MM.1S (cell line): ENCODE results near the gene BTBD19.
"Not testable (repeated sequence)": the region's sequence is repeated elsewhere in the genome, so short reads cannot be mapped to it uniquely, and the experiment has no call there.

Experiments used
- DNase-seq: peaks from one replicate; pipeline ENCODE4 v3.0.0-alpha.2; 2015
- H2AFZ ChIP-seq: fragments of 300-600 bp; sonication (generic); 2 replicates; pipeline ENCODE4 v1.6.0; 2016; ENCODE audit warnings: antibody characterized with exemption, low read length
- H3F3A ChIP-seq: fragments of 300-600 bp; sonication (generic); 2 replicates; pipeline ENCODE4 v1.6.1; 2016; ENCODE audit warnings: mild to moderate bottlenecking, antibody characterized with exemption, low read length, moderate library complexity, mixed read lengths; ENCODE audit not compliant: insufficient read depth
- H3K27ac ChIP-seq: fragments of 300-600 bp; sonication (generic); 2 replicates; pipeline ENCODE4 v1.5.1; 2016; ENCODE audit warnings: mild to moderate bottlenecking, low read length
- H3K27me3 ChIP-seq: fragments of 300-600 bp; sonication (generic); replicated peaks from 2 replicates; pipeline ENCODE4 v1.6.0; 2016; ENCODE audit warnings: low read length; ENCODE audit not compliant: insufficient read depth
- H3K36me3 ChIP-seq: fragments of 300-600 bp; sonication (generic); replicated peaks from 2 replicates; pipeline ENCODE4 v1.6.1; 2016; ENCODE audit warnings: mild to moderate bottlenecking, low read length, mixed read lengths; ENCODE audit not compliant: insufficient read depth
- H3K4me1 ChIP-seq: fragments of 300-600 bp; sonication (generic); 2 replicates; pipeline ENCODE4 v1.6.1; 2016; ENCODE audit warnings: low read length, mixed read lengths
- H3K4me2 ChIP-seq: fragments of 300-600 bp; sonication (generic); 2 replicates; pipeline ENCODE4 v1.6.0; 2016; ENCODE audit warnings: low read depth, low read length
- H3K4me3 ChIP-seq: fragments of 300-600 bp; sonication (generic); 2 replicates; pipeline ENCODE4 v1.5.1; 2016; ENCODE audit warnings: low read length, mixed read lengths
- H3K79me2 ChIP-seq: fragments of 300-600 bp; sonication (generic); 2 replicates; pipeline ENCODE4 v1.6.1; 2016; ENCODE audit warnings: mixed run types, low read length, mixed read lengths
- H3K9ac ChIP-seq: fragments of 300-600 bp; sonication (generic); 2 replicates; pipeline ENCODE4 v1.6.1; 2016; ENCODE audit warnings: low read length, mixed read lengths
- H3K9me2 ChIP-seq: fragments of 300-600 bp; sonication (generic); replicated peaks from 2 replicates; pipeline ENCODE4 v1.6.1; 2016; ENCODE audit warnings: mild to moderate bottlenecking, low read length, mixed read lengths; ENCODE audit not compliant: insufficient read depth
- H3K9me3 ChIP-seq: fragments of 300-600 bp; sonication (generic); replicated peaks from 2 replicates; pipeline ENCODE4 v1.6.1; 2016; ENCODE audit warnings: mild to moderate bottlenecking, low read length, mixed read lengths; ENCODE audit not compliant: insufficient read depth
- H4K20me1 ChIP-seq: fragments of 300-600 bp; sonication (generic); 2 replicates; pipeline ENCODE4 v1.6.1; 2016; ENCODE audit warnings: mild to moderate bottlenecking, low read length, moderate library complexity, mixed read lengths; ENCODE audit not compliant: insufficient read depth
- CTCF ChIP-seq: fragments of 300-600 bp; sonication (generic); IDR thresholded peaks from 2 replicates; pipeline ENCODE4 v1.5.1; 2016; ENCODE audit warnings: antibody characterized with exemption, low read length, mixed read lengths
- EZH2 ChIP-seq: fragments of 300-600 bp; sonication (generic); optimal IDR thresholded peaks from 2 replicates; pipeline ENCODE3; 2017; ENCODE audit warnings: low read depth, mild to moderate bottlenecking, antibody characterized with exemption, low read length, mixed read lengths
- EZH2phosphoT487 ChIP-seq: fragments of 300-600 bp; sonication (generic); IDR thresholded peaks from 2 replicates; pipeline ENCODE4 v1.6.1; 2018; ENCODE audit warnings: antibody characterized with exemption, low read length

Gene BTBD19

GRCh38 chr1:44808063-44808937 lies at the start of gene BTBD19:
TSS of gene BTBD19 (plus strand) at chr1:44808523. CDS start at chr1:44808821, 298 bp downstream.
- H3K27me3 ChIP-seq: no peaks in the 10 kb centered on the region
- TF ChIP-seq EZH2phosphoT487 (no peak), EZH2 (no peak), CTCF (no peak)
- H3K9me3 ChIP-seq: no peaks in the 10 kb centered on the region
- H3K36me3 ChIP-seq: no peaks in the 10 kb centered on the region
- H2AFZ ChIP-seq: peak within 1 kb of the TSS; percentile 52
- peak within 1 kb of the TSS; percentile 54; the same call in 1 of the 2 replicates for H3K27ac ChIP-seq
- peaks cover 19% of the 10 kb centered on the region for H3K4me1 ChIP-seq
- no peaks in the 10 kb centered on the region for H3K9me2 ChIP-seq
- no peaks in the 10 kb centered on the region for H3K79me2 ChIP-seq
- no peak within 1 kb of the TSS for H3K9ac ChIP-seq
- DNase-seq: no peak
- H3K4me3 ChIP-seq: no peak within 1 kb of the TSS
- H4K20me1 ChIP-seq: no peaks in the 10 kb centered on the region
- peak within 1 kb of the TSS; percentile 7; the same call in 1 of the 2 replicates for H3K4me2 ChIP-seq
- H3F3A ChIP-seq: peaks cover 11% of the 10 kb centered on the region; the same call in 1 of the 2 replicates

- Histone ChIP-seq H3K79me2 (no peaks in the 10 kb centered on the region; the same call in 1 of the 2 replicates), H3K9ac (no peak overlapping the region), H3K4me1 (peaks cover 5% of the 10 kb centered on the region), H3K4me3 (no peak overlapping the region), H3K9me3 (no peaks in the 10 kb centered on the region), H3K36me3 (peaks cover 16% of the 10 kb centered on the region; the same call in 1 of the 2 replicates), H3F3A (no peaks in the 10 kb centered on the region), H2AFZ (no peak overlapping the region), H3K9me2 (no peaks in the 10 kb centered on the region), H3K27me3 (no peaks in the 10 kb centered on the region), H4K20me1 (no peaks in the 10 kb centered on the region), H3K4me2 (no peak overlapping the region), H3K27ac (no peak overlapping the region)
- no peak for DNase-seq
- TF ChIP-seq CTCF (no peak), EZH2 (no peak), EZH2phosphoT487 (no peak)
Measured at GRCh38 chr1:44759077-44759476, 49.2 kb upstream of the BTBD19 start.

- H3K4me2 ChIP-seq: no peak overlapping the region
- no peaks in the 10 kb centered on the region for H3K9me3 ChIP-seq
- TF ChIP-seq EZH2 (no peak), CTCF (no peak), EZH2phosphoT487 (no peak)
- no peak overlapping the region for H3K9ac ChIP-seq
- no peaks in the 10 kb centered on the region for H3K9me2 ChIP-seq
- no peaks in the 10 kb centered on the region for H4K20me1 ChIP-seq
- no peaks in the 10 kb centered on the region for H3F3A ChIP-seq
- no peak overlapping the region for H3K4me3 ChIP-seq
- no peak overlapping the region for H3K27ac ChIP-seq
- H3K4me1 ChIP-seq: peaks cover 5% of the 10 kb centered on the region
- no peaks in the 10 kb centered on the region; the same call in 1 of the 2 replicates for H3K79me2 ChIP-seq
- H3K27me3 ChIP-seq: no peaks in the 10 kb centered on the region
- no peak overlapping the region for H2AFZ ChIP-seq
- peaks cover 13% of the 10 kb centered on the region; the same call in 1 of the 2 replicates for H3K36me3 ChIP-seq
- no peak for DNase-seq
Measured at GRCh38 chr1:44760876-44761275, 47.4 kb upstream of the BTBD19 start.

GRCh38 chr1:44766421-44766820 lies 41.9 kb upstream of the BTBD19 start:
- not testable (repeated sequence) for H3K9me2 ChIP-seq, H3K4me1 ChIP-seq, H3K4me3 ChIP-seq, H3F3A ChIP-seq, H4K20me1 ChIP-seq, H3K9me3 ChIP-seq, H3K9ac ChIP-seq, H3K27me3 ChIP-seq, DNase-seq, H3K79me2 ChIP-seq, H3K27ac ChIP-seq, H3K4me2 ChIP-seq, H2AFZ ChIP-seq
- peaks cover 14% of the 10 kb centered on the region for H3K36me3 ChIP-seq
